Keratinocyte (primary cell): ENCODE results near the gene TMEM119. TPM values are rescaled to one million over a fixed set of nuclear protein-coding genes. Genes with fewer than 3 reads are reported as not detected.

Experiments used
- DNase-seq: peaks from one replicate; pipeline ENCODE4 v3.0.0-alpha.2; 2011; ENCODE audit warnings: low read depth, missing footprints, low spot score
- FAIRE-seq: peaks from 2 replicates; lab custom pipeline; 2011; peaks lifted over from hg19 to GRCh38; lab: Jason Lieb, UNC
- H2AFZ ChIP-seq: 2 replicates; pipeline ENCODE4 v1.6.0; 2012; ENCODE audit warnings: low read length, control low read depth, inconsistent platforms; ENCODE audit not compliant: control insufficient read depth
- H3K27ac ChIP-seq: 2 replicates; pipeline ENCODE4 v1.5.1; 2011; ENCODE audit warnings: low read length; ENCODE audit not compliant: control insufficient read depth, insufficient read depth
- H3K27me3 ChIP-seq: 3 replicates; pipeline ENCODE4 v1.6.0; 2011; ENCODE audit warnings: low read length; ENCODE audit not compliant: control insufficient read depth, insufficient read depth; ENCODE audit errors: extremely low read depth
- H3K36me3 ChIP-seq, 2 experiments: 2 replicates in 1 of 2; 3 replicates in 1 of 2; pipeline ENCODE4 v1.5.1; 2011; ENCODE audit warnings: low read length in 2 of 2, mild to moderate bottlenecking in 1 of 2; ENCODE audit not compliant: control insufficient read depth in 2 of 2, insufficient read depth in 2 of 2; ENCODE audit errors: extremely low read depth in 1 of 2
- H3K4me1 ChIP-seq: 3 replicates; pipeline ENCODE4 v1.5.1; 2011; ENCODE audit warnings: low read length; ENCODE audit not compliant: control insufficient read depth, insufficient read depth; ENCODE audit errors: extremely low read depth
- H3K4me2 ChIP-seq: 3 replicates; pipeline ENCODE4 v1.6.0; 2011; ENCODE audit warnings: low read depth, low read length; ENCODE audit not compliant: control insufficient read depth, insufficient read depth; ENCODE audit errors: extremely low read depth
- H3K4me3 ChIP-seq, 3 experiments: fragments of 200-600 bp in 1 of 3; sonication (generic) in 1 of 3; 2 replicates in 2 of 3; 3 replicates in 1 of 3; pipeline ENCODE4 v1.5.1; 2011 to 2016; ENCODE audit warnings: low read length in 3 of 3, mild to moderate bottlenecking in 3 of 3, control low read depth in 2 of 3, inconsistent platforms in 1 of 3, low read depth in 1 of 3, mixed read lengths in 1 of 3, mixed run types in 1 of 3, moderate library complexity in 1 of 3; ENCODE audit not compliant: control insufficient read depth in 2 of 3, insufficient read depth in 2 of 3; ENCODE audit errors: extremely low read depth in 1 of 3
- H3K79me2 ChIP-seq: 2 replicates; pipeline ENCODE4 v1.6.0; 2012; ENCODE audit warnings: low read length; ENCODE audit not compliant: control insufficient read depth, insufficient read depth
- H3K9ac ChIP-seq: 3 replicates; pipeline ENCODE4 v1.6.0; 2011; ENCODE audit warnings: low read length; ENCODE audit not compliant: control insufficient read depth, insufficient read depth; ENCODE audit errors: extremely low read depth
- H3K9me1 ChIP-seq: 3 replicates; pipeline ENCODE4 v1.6.0; 2011; ENCODE audit warnings: low read length; ENCODE audit not compliant: control insufficient read depth, insufficient read depth; ENCODE audit errors: extremely low read depth
- H3K9me3 ChIP-seq: 2 replicates; pipeline ENCODE4 v1.5.1; 2012; ENCODE audit warnings: low read depth, low read length; ENCODE audit not compliant: control insufficient read depth
- H4K20me1 ChIP-seq: 3 replicates; pipeline ENCODE4 v1.6.0; 2011; ENCODE audit warnings: low read length; ENCODE audit not compliant: control insufficient read depth, insufficient read depth; ENCODE audit errors: extremely low read depth
- CTCF ChIP-seq, 3 experiments: IDR thresholded peaks in 1 of 3; conservative IDR thresholded peaks in 1 of 3; optimal IDR thresholded peaks in 1 of 3; 2 replicates in 2 of 3; 3 replicates in 1 of 3; pipeline versions ENCODE3 to v1.5.1; 2011; ENCODE audit warnings: low read length in 3 of 3, mild to moderate bottlenecking in 3 of 3, moderate library complexity in 2 of 3, control low read depth in 1 of 3, inconsistent platforms in 1 of 3; ENCODE audit not compliant: insufficient read depth in 2 of 3; ENCODE audit errors: extremely low read depth in 1 of 3
- EZH2 ChIP-seq: IDR thresholded peaks from one replicate; pipeline ENCODE4 v1.6.1; 2012; ENCODE audit warnings: inconsistent platforms, mild to moderate bottlenecking, low read length, moderate library complexity
- dilution Hi-C: fragments of 300-500 bp; cut with MboI; formaldehyde crosslinking; loops from one replicate; pipeline ENCODE4 v1.7.0; 2020; ENCODE audit warnings: low sequenced_read_pairs; ENCODE audit not compliant: extremely low pct_ligation_motif_present
- polyA plus RNA-seq, 5 experiments: library from polyadenylated mRNA; depleted of rRNA in 3 of 5; stranded (reverse) in 3 of 5; stranded (forward) in 1 of 5; unstranded in 1 of 5; fragments of >200 nt; gene quantifications; 1 replicate in 1 of 5; 2 replicates in 3 of 5; 3 replicates in 1 of 5; pipeline versions ENCODE4 v1.2.1 to v1.2.3, GENCODE V29; 2011 to 2012; ENCODE audit warnings: missing spikeins in 2 of 5, low read depth in 1 of 5, low replicate concordance in 1 of 5

TMEM119 gene
- polyA plus RNA-seq, 1 donor (not counting 4 experiments of a cell fraction or from before 2014, with no cell fraction given) = not detected

- FAIRE-seq (no peak), DNase-seq (no peak)
- Histone ChIP-seq H3K27ac (no peak overlapping the region), H3K36me3 (no peaks in the 10 kb centered on the region), H3K9ac (no peak overlapping the region), H3K4me1 (peaks cover 8% of the 10 kb centered on the region), H3K9me1 (no peaks in the 10 kb centered on the region), H3K4me3 (no peak overlapping the region), H2AFZ (no peak overlapping the region), H3K9me3 (peaks cover 2% of the 10 kb centered on the region), H3K4me2 (no peak overlapping the region), H3K27me3 (peaks cover 3% of the 10 kb centered on the region), H4K20me1 (no peaks in the 10 kb centered on the region), H3K79me2 (no peaks in the 10 kb centered on the region)
- TF ChIP-seq EZH2 = no peak
- TF ChIP-seq CTCF (optimal IDR thresholded peaks at IDR 0.05 in 1 of 3, IDR thresholded peaks at IDR 0.05 in 1 of 3, conservative IDR thresholded peaks at IDR 0.05 in 1 of 3; ENCODE audit: extremely low read depth in 1 of 3, insufficient read depth in 2 of 3, low read length in 3 of 3) = no peak
- dilution Hi-C loops = no loop called here
Observed at GRCh38 chr12:108613548-108613947, 15.7 kb upstream of the TMEM119 start.

DNA sequence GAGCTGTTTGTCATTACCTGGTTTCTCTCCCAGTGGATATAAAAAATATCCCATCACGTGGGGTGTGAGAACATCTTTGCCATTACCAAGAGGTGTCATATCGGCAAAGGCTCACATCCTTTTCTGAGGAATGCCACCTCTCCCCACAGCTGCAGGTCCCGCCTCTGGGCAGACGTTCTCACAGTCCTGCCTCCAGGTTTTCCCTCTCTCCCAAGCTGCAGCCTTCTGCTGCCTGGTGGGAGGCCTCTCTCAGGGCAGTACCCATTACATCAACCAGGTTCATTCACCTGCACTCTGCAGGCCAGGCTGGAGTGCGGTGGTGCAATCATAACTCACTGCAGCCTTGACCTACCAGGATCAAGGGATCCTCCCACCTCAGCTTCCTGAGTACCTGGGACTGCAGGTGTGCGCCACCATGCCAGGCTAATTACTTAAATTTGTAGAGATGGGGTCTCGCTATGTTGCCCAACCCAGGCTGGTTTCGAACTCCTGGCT lies 15.0 kb upstream of the TMEM119 start:
- no peak overlapping the region for H3K9ac ChIP-seq
- no peak overlapping the region for H3K4me3 ChIP-seq
- peaks cover 2% of the 10 kb centered on the region for H3K9me3 ChIP-seq
- FAIRE-seq (no peak), DNase-seq (no peak)
- H2AFZ ChIP-seq = no peak overlapping the region
- no peak overlapping the region for H3K27ac ChIP-seq
- no peaks in the 10 kb centered on the region for H4K20me1 ChIP-seq
- H3K79me2 ChIP-seq = no peaks in the 10 kb centered on the region
- peaks cover 8% of the 10 kb centered on the region for H3K4me1 ChIP-seq
- dilution Hi-C loops = no loop called here
- no peaks in the 10 kb centered on the region for H3K9me1 ChIP-seq
- H3K27me3 ChIP-seq = no peaks in the 10 kb centered on the region
- TF ChIP-seq CTCF (optimal IDR thresholded peaks at IDR 0.05 in 1 of 3, IDR thresholded peaks at IDR 0.05 in 1 of 3, conservative IDR thresholded peaks at IDR 0.05 in 1 of 3; ENCODE audit: extremely low read depth in 1 of 3, insufficient read depth in 2 of 3, low read length in 3 of 3) (no peak), EZH2 (no peak)
- H3K4me2 ChIP-seq = no peak overlapping the region
- H3K36me3 ChIP-seq = no peaks in the 10 kb centered on the region
